Suprapubic skin (tissue), 4 donors: Measurements from ENCODE around the gene TJAP1. TPM values are rescaled to one million over a fixed set of nuclear protein-coding genes. Genes with fewer than 3 reads are reported as not detected.

Experiments used
- DNase-seq, 2 donors: peaks; one replicate each; pipeline ENCODE4 v3.0.0-alpha.2; 2019; ENCODE audit warnings: low spot score in 2 of 2
- H3K27ac ChIP-seq: fragments of 200-600 bp; sonication (generic); one replicate; pipeline ENCODE4 v1.5.1; 2019
- H3K27me3 ChIP-seq: fragments of 200-600 bp; sonication (generic); one replicate; pipeline ENCODE4 v1.5.1; 2019
- H3K36me3 ChIP-seq: fragments of 200-600 bp; sonication (generic); one replicate; pipeline ENCODE4 v1.5.1; 2019
- H3K4me1 ChIP-seq: fragments of 200-600 bp; sonication (generic); one replicate; pipeline ENCODE4 v1.5.1; 2019
- H3K4me3 ChIP-seq: fragments of 200-600 bp; sonication (generic); one replicate; pipeline ENCODE4 v1.5.1; 2019; ENCODE audit warnings: mild to moderate bottlenecking
- H3K9me3 ChIP-seq: fragments of 200-600 bp; sonication (generic); one replicate; pipeline ENCODE4 v1.5.1; 2019
- EP300 ChIP-seq: sonication (generic); formaldehyde crosslinking; IDR thresholded peaks from one replicate; pipeline ENCODE4 v1.6.1; 2017; ENCODE audit warnings: antibody characterized with exemption
- POLR2A ChIP-seq, 2 donors: fragments of 450-650 bp; IDR thresholded peaks; one replicate each; pipeline ENCODE4 v1.6.1; 2017; ENCODE audit warnings: antibody characterized with exemption in 2 of 2, mild to moderate bottlenecking in 2 of 2, moderate library complexity in 2 of 2
- POLR2AphosphoS5 ChIP-seq, 3 donors: sonication (generic); formaldehyde crosslinking; IDR thresholded peaks; one replicate each; pipeline ENCODE4 v1.6.1; 2017; ENCODE audit warnings: antibody characterized with exemption in 3 of 3
- WGBS: methylation state at CpG from one replicate; pipeline ENCODE4 v1.1.5; 2018; 5-methylcytosine and 5-hydroxymethylcytosine counted together
- total RNA-seq, 4 donors: library from RNA; depleted of rRNA; stranded (reverse); fragments of >200 nt; gene quantifications; one replicate each; pipeline ENCODE4 v1.1.0, GENCODE V29; 2016
- TF ChIP-seq, protein P1 (sequence below), 2 donors: fragments of 200-600 bp in 1 of 2; fragments of 450-650 bp in 1 of 2; sonication (generic) in 1 of 2; IDR thresholded peaks; one replicate each; pipeline ENCODE4 v1.5.1; 2016 to 2019; ENCODE audit warnings: antibody characterized with exemption in 2 of 2, mild to moderate bottlenecking in 1 of 2, moderate library complexity in 1 of 2

TJAP1 gene
- total RNA-seq, 4 donors from 2014 or later, result 17.8 to 32.4 (median 30.6) TPM

DNA sequence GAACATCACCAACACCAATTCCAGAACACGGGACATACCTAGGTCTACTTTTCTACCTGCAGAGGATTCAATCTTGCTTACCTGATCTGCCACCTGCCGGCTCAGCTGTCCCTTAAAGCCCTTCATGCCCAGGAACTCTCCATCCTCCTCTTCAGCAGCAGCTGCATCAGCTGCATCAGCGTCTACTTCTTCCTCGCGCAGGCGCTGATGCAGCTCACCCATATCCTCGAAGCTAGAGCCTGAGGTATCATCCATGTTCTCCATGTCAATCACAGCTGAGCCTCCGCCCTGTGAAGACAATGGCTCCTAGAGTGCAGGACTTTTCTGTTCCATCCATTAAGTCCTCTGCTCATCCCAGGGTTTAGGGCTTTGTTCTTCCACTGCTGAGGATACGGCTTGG lies 38.4 kb downstream of the TJAP1 start:
- no peaks in the 10 kb centered on the region for H3K27me3 ChIP-seq
- DNase-seq, result no peak
- TF ChIP-seq EP300 (no peak), POLR2AphosphoS5 (IDR thresholded peaks at IDR 0.05) (no peak), POLR2A (IDR thresholded peaks at IDR 0.05) (no peak)
- peaks cover 52% of the 10 kb centered on the region for H3K4me1 ChIP-seq
- peaks cover 61% of the 10 kb centered on the region for H3K36me3 ChIP-seq
- H3K9me3 ChIP-seq, result no peaks in the 10 kb centered on the region
- H3K27ac ChIP-seq, result peak overlapping the region; percentile 77
- 65% methylated on average over 9 of the region's 9 CpGs for WGBS
- H3K4me3 ChIP-seq, result peak overlapping the region; percentile 93

DNA sequence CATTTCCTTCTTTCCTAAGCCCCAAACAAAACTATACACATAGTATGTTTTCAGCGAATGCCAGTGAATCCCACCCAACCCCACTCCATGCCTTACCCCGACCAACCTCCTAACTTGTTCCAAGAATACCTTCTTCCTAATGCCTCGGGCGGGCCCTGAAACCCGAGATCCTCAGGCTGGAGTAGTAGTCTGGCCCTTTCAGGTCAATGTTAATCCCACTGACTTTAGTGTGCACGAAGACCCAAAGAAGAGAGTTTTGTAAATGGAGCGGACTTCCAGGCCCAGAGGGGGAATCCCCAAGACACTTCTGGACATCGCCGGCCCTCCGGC lies 39.0 kb downstream of the TJAP1 start:
- Histone ChIP-seq H3K9me3 (no peaks in the 10 kb centered on the region), H3K4me3 (peak overlapping the region; percentile 93), H3K36me3 (peaks cover 62% of the 10 kb centered on the region), H3K4me1 (peaks cover 47% of the 10 kb centered on the region), H3K27me3 (no peaks in the 10 kb centered on the region), H3K27ac (peak overlapping the region; percentile 77)
- TF ChIP-seq POLR2A (IDR thresholded peaks at IDR 0.05), result no peak
- no peak for TF ChIP-seq POLR2AphosphoS5 (IDR thresholded peaks at IDR 0.05)
- no peak for TF ChIP-seq EP300
- TF ChIP-seq, protein P1, sequence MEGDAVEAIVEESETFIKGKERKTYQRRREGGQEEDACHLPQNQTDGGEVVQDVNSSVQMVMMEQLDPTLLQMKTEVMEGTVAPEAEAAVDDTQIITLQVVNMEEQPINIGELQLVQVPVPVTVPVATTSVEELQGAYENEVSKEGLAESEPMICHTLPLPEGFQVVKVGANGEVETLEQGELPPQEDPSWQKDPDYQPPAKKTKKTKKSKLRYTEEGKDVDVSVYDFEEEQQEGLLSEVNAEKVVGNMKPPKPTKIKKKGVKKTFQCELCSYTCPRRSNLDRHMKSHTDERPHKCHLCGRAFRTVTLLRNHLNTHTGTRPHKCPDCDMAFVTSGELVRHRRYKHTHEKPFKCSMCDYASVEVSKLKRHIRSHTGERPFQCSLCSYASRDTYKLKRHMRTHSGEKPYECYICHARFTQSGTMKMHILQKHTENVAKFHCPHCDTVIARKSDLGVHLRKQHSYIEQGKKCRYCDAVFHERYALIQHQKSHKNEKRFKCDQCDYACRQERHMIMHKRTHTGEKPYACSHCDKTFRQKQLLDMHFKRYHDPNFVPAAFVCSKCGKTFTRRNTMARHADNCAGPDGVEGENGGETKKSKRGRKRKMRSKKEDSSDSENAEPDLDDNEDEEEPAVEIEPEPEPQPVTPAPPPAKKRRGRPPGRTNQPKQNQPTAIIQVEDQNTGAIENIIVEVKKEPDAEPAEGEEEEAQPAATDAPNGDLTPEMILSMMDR (IDR thresholded peaks at IDR 0.05), result no peak
- no peak for DNase-seq
- WGBS, result 3% methylated on average over 10 of the region's 10 CpGs

DNA sequence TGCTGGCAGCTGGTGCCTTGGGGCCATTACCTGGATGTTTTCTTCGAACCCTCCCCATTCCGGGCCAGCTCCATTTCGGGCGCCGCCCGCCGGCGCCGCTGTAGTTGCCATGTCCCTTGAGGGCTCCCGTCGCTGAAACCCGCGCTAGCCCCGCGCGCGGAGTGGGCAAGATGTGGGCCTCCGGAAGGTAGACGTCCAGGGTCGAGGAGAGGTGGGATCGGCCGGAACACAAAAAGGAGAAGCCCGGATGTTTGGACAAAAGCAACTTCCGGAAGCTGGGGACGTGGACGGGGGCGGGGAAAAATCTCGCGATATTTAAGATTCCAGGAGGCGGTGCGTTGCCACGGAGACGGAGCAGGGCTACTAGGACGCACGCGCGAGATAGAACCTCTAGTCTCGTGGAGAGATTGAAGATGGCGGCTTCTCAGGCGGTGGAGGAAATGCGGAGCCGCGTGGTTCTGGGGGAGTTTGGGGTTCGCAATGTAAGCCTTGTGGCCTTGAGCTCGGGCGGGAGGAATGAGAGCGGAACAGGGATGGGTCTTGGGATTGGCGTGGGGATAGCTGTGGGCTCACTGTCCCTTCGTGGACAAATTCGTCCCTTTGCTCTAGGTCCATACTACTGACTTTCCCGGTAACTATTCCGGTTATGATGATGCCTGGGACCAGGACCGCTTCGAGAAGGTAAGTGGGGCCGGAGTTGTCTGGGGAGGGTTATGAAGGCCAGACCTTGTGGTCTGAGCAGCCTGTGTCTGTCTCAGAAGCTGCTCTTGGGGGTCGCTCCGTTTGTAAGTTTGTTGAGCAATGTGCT lies 39.5 kb downstream of the TJAP1 start, which contains the start of the genes POLR1C and YIPF3:
TSS of gene POLR1C (plus strand) at position 393 of the 808 bp plus-strand sequence. CDS start at position 414, 21 bp downstream.
TSS of gene YIPF3 (minus strand) at position 230 of the 808 bp plus-strand sequence. CDS start at position 111, 119 bp downstream.
- peak; percentile 98 to 99 for DNase-seq
- Histone ChIP-seq H3K36me3 (peaks cover 62% of the 10 kb centered on the region), H3K27me3 (no peaks in the 10 kb centered on the region), H3K9me3 (no peaks in the 10 kb centered on the region), H3K4me1 (peaks cover 47% of the 10 kb centered on the region), H3K4me3 (peak within 1 kb of the TSS; percentile 93), H3K27ac (peak within 1 kb of the TSS; percentile 77)
- TF ChIP-seq POLR2AphosphoS5 (IDR thresholded peaks at IDR 0.05), result peak in 1 of 3 donors; percentile 78
- peak in 1 of 2 donors; percentile 26 for TF ChIP-seq POLR2A (IDR thresholded peaks at IDR 0.05)
- TF ChIP-seq, protein P1 (IDR thresholded peaks at IDR 0.05), result no peak
- WGBS, result under 1% methylated on average over 52 of the region's 57 CpGs

DNA sequence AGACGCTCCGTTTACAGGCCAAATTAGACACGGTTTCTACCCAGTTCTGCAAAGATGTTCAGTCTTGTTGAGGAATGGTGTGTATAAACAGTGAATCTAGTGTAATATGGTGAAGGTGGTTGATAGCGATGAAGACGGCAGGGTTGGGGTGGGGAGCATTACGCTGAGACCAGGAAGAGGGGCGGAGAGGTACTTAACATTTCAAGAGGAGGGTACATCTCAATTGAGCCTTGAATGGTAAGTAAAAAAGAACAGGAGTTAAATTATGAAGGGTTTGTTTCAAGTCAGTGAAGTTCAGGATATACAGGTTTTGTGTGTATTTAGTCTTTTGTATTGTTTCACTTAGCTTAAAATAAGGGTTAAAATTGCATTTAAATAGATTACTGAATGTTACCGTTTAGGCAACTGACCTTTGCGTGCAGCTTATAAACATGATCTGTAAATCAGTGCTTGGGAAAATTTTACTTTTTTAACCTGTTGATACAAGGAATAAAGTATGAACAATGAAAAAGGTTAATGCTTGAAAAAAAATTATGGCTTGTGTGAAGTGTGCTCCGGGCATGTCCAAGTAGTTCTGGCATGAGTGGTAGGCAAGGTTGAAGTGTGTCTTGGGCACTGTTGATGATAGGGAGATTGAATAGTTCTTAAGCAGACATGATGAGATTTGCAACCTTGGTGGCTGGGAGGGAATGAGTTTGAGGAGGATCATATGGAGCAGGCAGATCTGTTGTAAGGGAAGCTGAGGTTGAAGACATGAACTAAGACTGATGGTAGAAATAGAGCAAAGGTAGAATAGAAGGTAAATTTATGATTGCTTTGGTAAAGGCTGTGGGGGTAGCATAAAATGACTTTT lies 40.4 kb downstream of the TJAP1 start:
- WGBS, result 2% methylated on average over 10 of the region's 10 CpGs
- Histone ChIP-seq H3K4me3 (peak overlapping the region; percentile 93), H3K4me1 (peaks cover 47% of the 10 kb centered on the region), H3K36me3 (peaks cover 62% of the 10 kb centered on the region), H3K27ac (peak overlapping the region; percentile 77), H3K27me3 (no peaks in the 10 kb centered on the region), H3K9me3 (no peaks in the 10 kb centered on the region)
- no peak for DNase-seq
- TF ChIP-seq EP300 (no peak), POLR2A (IDR thresholded peaks at IDR 0.05) (no peak), POLR2AphosphoS5 (IDR thresholded peaks at IDR 0.05) (no peak)
- TF ChIP-seq, protein P1 (IDR thresholded peaks at IDR 0.05), result no peak

DNA sequence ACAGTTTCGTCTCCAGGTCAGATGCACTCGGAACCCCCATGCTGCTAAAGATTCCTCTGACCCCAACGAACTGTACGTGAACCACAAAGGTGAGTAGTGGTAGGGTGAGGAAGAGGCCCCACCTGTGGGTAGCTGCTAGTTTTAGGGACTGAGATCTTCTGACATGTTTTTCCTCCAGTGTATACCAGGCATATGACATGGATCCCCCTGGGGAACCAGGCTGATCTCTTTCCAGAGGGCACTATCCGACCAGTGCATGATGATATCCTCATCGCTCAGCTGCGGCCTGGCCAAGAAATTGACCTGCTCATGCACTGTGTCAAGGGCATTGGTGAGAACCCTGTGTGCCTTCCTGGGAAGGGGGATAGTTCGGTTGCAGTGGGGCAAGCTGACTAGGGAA lies 42.7 kb downstream of the TJAP1 start:
- Histone ChIP-seq H3K27ac (no peak overlapping the region), H3K9me3 (no peaks in the 10 kb centered on the region), H3K36me3 (peaks cover 65% of the 10 kb centered on the region), H3K27me3 (no peaks in the 10 kb centered on the region), H3K4me1 (peaks cover 34% of the 10 kb centered on the region), H3K4me3 (no peak overlapping the region)
- no peak for TF ChIP-seq POLR2AphosphoS5 (IDR thresholded peaks at IDR 0.05)
- TF ChIP-seq POLR2A (IDR thresholded peaks at IDR 0.05), result no peak
- TF ChIP-seq EP300, result no peak
- TF ChIP-seq, protein P1 (IDR thresholded peaks at IDR 0.05), result no peak
- WGBS, result 97% methylated on average over 5 of the region's 8 CpGs
- no peak for DNase-seq
